ENCODE measurements around the gene ZFX. TPM values are rescaled to one million over a fixed set of nuclear protein-coding genes. Genes with fewer than 3 reads are reported as not detected.

ZFX gene
- total RNA-seq, 1 donor, result 69.3 TPM

- no peak for TF ChIP-seq CTCF (IDR thresholded peaks at IDR 0.05; ENCODE audit: insufficient read depth, low read length)
- H3K4me3 ChIP-seq (ENCODE audit: low read depth, low read length), result no peak overlapping the region
- DNase-seq (ENCODE audit: low read depth), result no peak
Observed at GRCh38 chrX:24158881-24159280, 9.4 kb downstream of the ZFX start.

- H3K4me3 ChIP-seq (ENCODE audit: low read depth, low read length), result no peak overlapping the region
- DNase-seq (ENCODE audit: low read depth), result no peak
- TF ChIP-seq CTCF (IDR thresholded peaks at IDR 0.05; ENCODE audit: insufficient read depth, low read length), result no peak
Observed at GRCh38 chrX:24166078-24166477, 16.5 kb downstream of the ZFX start.

GRCh38 chrX:24167719-24168472, 18.4 kb downstream of the ZFX start:
- no peak for TF ChIP-seq CTCF (IDR thresholded peaks at IDR 0.05; ENCODE audit: insufficient read depth, low read length)
- H3K4me3 ChIP-seq (ENCODE audit: low read depth, low read length), result no peak overlapping the region
- DNase-seq (ENCODE audit: low read depth), result no peak

GRCh38 chrX:24168807-24169206, 19.3 kb downstream of the ZFX start:
- no peak for TF ChIP-seq CTCF (IDR thresholded peaks at IDR 0.05; ENCODE audit: insufficient read depth, low read length)
- H3K4me3 ChIP-seq (ENCODE audit: low read depth, low read length), result no peak overlapping the region
- DNase-seq (ENCODE audit: low read depth), result no peak

GRCh38 chrX:24169211-24169610, 19.7 kb downstream of the ZFX start:
- no peak for TF ChIP-seq CTCF (IDR thresholded peaks at IDR 0.05; ENCODE audit: insufficient read depth, low read length)
- H3K4me3 ChIP-seq (ENCODE audit: low read depth, low read length), result no peak overlapping the region
- peak; percentile 46 for DNase-seq (ENCODE audit: low read depth)

- peak; percentile 58 for DNase-seq (ENCODE audit: low read depth)
- TF ChIP-seq CTCF (IDR thresholded peaks at IDR 0.05; ENCODE audit: insufficient read depth, low read length), result no peak
- H3K4me3 ChIP-seq (ENCODE audit: low read depth, low read length), result no peak overlapping the region
Observed at GRCh38 chrX:24173115-24173847, 23.8 kb downstream of the ZFX start.

All from fibroblast of the aortic adventitia (primary cell).